ENCODE results near the gene SLC22A4. TPM values are rescaled to one million over a fixed set of nuclear protein-coding genes. Genes with fewer than 3 reads are reported as not detected.

SLC22A4 gene
- total and polyA plus RNA-seq, 9 donors, result 2.7 to 4.5 (median 2.9) TPM

DNA sequence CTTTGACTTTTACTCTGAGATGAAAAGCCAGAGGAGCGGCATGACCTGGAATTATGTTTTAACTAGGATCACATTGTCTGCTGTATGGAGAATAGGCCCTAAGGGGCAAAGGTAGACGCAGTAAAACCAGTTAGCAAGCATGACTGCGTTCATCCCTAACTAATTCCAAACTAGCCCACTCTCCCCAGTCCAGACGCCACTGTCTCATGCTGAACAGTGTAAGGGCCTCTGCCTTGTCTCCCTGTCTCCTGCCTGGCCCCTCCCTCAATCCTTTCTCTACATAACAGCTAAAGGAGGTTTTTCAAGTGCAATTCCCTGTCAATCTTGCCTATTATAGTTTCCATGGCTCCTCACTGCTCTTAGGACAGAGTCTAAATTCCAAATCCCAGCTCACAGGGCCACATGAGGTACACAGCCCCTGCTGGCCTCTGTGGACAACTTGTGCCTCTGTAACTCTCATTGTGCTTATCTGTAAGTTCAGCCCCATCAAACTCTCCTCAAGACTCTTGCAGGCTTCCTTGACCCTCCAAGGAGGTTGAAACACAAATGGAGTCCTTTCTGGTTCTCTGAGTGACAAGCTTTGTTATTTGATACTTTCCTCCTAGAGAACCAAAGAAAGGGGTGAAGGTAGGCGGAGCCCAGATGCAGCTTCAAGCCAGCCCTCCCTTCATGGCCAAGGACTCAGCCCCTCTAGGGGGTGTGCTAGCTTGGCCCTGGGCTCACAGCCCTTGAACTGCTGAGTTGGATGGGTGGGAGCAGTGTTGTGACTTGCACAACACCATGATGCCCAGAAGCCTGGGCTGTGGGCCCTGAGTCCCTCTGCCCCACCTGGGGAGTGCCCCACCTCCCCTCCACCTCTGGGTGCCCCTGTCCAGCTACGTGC is 16.0 kb upstream of the SLC22A4 start:
- Histone ChIP-seq H3K9me3 (replicated peaks; ENCODE audit: control insufficient read depth, low read depth, low read length) (no peaks in the 10 kb centered on the region), H3K27me3 (ENCODE audit: control insufficient read depth, insufficient read depth, low read length) (peaks cover 3% of the 10 kb centered on the region), H3K4me3 (ENCODE audit: low read length) (no peak overlapping the region), H3K27ac (ENCODE audit: low read length) (no peak overlapping the region), H3K4me1 (ENCODE audit: control insufficient read depth, insufficient read depth, low read length) (peaks cover 20% of the 10 kb centered on the region), H3K36me3 (ENCODE audit: control insufficient read depth, insufficient read depth, low read length) (peaks cover 7% of the 10 kb centered on the region)
- DNase-seq, result no peak
- WGBS (ENCODE audit: insufficient coverage), result 74% methylated on average over 3 of the region's 6 CpGs

DNA sequence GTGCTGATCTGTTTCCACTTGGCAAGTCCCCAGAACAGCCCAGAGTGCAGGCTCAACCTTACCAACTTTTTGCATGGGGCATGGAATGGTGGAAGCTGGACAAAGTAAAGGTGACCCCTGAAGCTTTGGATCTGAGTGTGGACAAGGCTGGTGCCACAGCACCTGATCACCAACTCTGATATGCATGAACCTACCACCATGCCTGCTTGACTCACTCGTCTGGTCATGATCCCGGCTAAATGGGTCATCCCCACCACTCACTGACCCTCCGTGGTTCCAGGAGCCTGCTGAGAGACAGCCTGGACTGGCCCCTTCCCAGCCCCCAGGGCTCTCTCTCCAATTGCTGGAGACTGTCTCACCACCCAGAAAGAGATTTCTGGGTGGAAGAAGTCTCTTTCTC is 14.4 kb upstream of the SLC22A4 start:
- peaks cover 3% of the 10 kb centered on the region for H3K27me3 ChIP-seq (ENCODE audit: control insufficient read depth, insufficient read depth, low read length)
- peaks cover 22% of the 10 kb centered on the region for H3K4me1 ChIP-seq (ENCODE audit: control insufficient read depth, insufficient read depth, low read length)
- WGBS (ENCODE audit: insufficient coverage), result no CpG with 5 or more reads among the region's 3 CpGs
- no peak overlapping the region for H3K27ac ChIP-seq (ENCODE audit: low read length)
- H3K4me3 ChIP-seq (ENCODE audit: low read length), result no peak overlapping the region
- H3K9me3 ChIP-seq (replicated peaks; ENCODE audit: control insufficient read depth, low read depth, low read length), result no peaks in the 10 kb centered on the region
- no peak for DNase-seq
- H3K36me3 ChIP-seq (ENCODE audit: control insufficient read depth, insufficient read depth, low read length), result peaks cover 2% of the 10 kb centered on the region

- 79% methylated on average over 1 of the region's 5 CpGs for WGBS (ENCODE audit: insufficient coverage)
- Histone ChIP-seq H3K4me3 (ENCODE audit: low read length) (no peak overlapping the region), H3K27me3 (ENCODE audit: control insufficient read depth, insufficient read depth, low read length) (peaks cover 3% of the 10 kb centered on the region), H3K27ac (ENCODE audit: low read length) (no peak overlapping the region), H3K9me3 (replicated peaks; ENCODE audit: control insufficient read depth, low read depth, low read length) (no peaks in the 10 kb centered on the region), H3K4me1 (ENCODE audit: control insufficient read depth, insufficient read depth, low read length) (peaks cover 22% of the 10 kb centered on the region), H3K36me3 (ENCODE audit: control insufficient read depth, insufficient read depth, low read length) (no peaks in the 10 kb centered on the region)
- no peak for DNase-seq
Observed at GRCh38 chr5:132280371-132281240, 13.6 kb upstream of the SLC22A4 start.

DNA sequence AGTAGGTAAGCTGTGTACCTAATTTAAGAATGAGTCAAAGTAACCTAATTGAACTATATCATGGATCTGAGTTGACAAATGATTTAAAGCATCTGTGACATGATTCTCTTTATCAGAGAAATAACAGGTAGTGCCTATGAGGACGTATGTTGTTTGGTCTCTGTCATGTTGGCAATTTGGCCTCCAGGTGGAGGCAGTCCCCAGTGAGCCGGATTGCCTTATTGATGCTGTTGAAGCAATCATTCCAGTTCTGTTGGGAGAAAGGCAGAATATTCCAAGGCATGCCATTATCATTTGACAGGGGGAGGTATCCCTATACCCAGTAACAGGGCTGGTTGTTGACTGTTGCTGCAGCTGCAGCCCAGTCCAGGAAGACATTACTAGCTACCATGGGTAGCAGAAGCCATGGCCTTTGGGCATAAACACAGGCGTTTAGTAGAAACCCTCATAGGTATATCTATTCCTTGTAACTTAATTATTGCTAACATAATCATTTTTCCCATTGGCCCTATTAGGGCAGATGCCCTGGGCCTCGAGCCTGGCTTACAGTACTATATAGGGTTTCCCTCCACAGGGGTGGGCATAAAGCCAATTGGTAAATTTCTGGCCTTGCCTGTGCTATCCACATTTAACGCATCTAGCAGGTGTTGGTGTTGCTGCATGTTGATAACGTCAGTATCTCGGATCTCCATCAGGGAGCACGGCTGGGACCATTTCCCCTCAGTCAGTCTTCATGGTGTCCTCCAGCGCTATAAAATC is 12.2 kb upstream of the SLC22A4 start:
- no peaks in the 10 kb centered on the region for H3K9me3 ChIP-seq (replicated peaks; ENCODE audit: control insufficient read depth, low read depth, low read length)
- no peak overlapping the region for H3K27ac ChIP-seq (ENCODE audit: low read length)

DNA sequence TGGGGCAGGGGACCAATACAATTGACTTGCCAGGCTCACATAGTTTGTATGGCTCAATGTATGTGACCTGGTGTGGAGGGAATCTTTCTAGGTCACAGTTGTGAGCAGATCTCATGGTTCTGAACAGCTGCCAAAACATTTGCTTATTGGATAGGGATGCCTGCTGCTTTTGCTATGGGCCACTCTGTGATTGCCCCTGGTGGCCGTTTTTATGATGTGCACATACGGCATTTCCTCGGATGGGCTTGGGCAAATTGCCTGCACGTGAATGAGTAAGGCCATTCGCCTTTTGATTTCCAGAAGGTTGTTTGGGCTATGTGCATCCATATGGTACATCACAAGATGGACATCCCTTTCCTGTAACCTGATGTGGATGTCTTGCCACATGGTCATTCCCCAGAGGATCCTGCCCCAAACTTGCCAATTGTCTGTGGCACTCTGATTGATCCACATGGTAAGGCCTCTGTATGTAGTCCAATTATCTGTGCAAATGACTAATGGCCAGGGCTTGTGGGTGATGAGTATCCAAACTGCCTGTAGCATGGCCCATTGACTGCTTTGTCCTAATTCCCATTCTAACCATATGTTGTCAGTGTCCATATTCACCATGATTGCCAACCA is 10.7 kb upstream of the SLC22A4 start:
- H3K4me1 ChIP-seq (ENCODE audit: control insufficient read depth, insufficient read depth, low read length), result peaks cover 11% of the 10 kb centered on the region
- no peaks in the 10 kb centered on the region for H3K9me3 ChIP-seq (replicated peaks; ENCODE audit: control insufficient read depth, low read depth, low read length)
- no peaks in the 10 kb centered on the region for H3K36me3 ChIP-seq (ENCODE audit: control insufficient read depth, insufficient read depth, low read length)
- no peak overlapping the region for H3K27ac ChIP-seq (ENCODE audit: low read length)
- WGBS (ENCODE audit: insufficient coverage), result 42% methylated on average over 5 of the region's 5 CpGs
- peak; percentile 81 for DNase-seq
- H3K27me3 ChIP-seq (ENCODE audit: control insufficient read depth, insufficient read depth, low read length), result peaks cover 3% of the 10 kb centered on the region
- H3K4me3 ChIP-seq (ENCODE audit: low read length), result no peak overlapping the region

More for the DNA sequence above, 12.2 kb upstream of the SLC22A4 start:
- Histone ChIP-seq H3K27me3 (ENCODE audit: control insufficient read depth, insufficient read depth, low read length) (peaks cover 3% of the 10 kb centered on the region), H3K36me3 (ENCODE audit: control insufficient read depth, insufficient read depth, low read length) (no peaks in the 10 kb centered on the region), H3K4me1 (ENCODE audit: control insufficient read depth, insufficient read depth, low read length) (peaks cover 22% of the 10 kb centered on the region), H3K4me3 (ENCODE audit: low read length) (no peak overlapping the region)
- DNase-seq, result no peak
- WGBS (ENCODE audit: insufficient coverage), result 83% methylated on average over 7 of the region's 9 CpGs

DNA sequence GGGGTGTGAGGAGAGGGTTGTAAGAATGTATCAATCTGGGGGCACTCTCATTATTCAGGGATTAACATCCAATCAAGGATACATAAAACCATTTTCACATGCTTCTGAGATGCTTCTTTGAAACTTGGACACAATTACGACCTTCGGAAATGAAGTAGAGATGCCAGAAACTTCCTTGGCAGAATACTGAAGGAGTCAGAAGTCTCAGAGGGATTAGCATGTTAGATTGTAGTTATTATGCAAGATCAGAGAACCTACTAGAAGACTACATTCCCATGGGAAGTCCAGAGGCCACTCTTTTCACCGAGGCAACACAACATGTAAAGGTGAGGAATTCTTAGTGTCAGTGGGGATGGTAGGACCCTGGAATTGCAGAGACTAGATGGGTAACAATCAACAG is 5.1 kb upstream of the SLC22A4 start:
- peaks cover 9% of the 10 kb centered on the region for H3K4me1 ChIP-seq (ENCODE audit: control insufficient read depth, insufficient read depth, low read length)
- no peaks in the 10 kb centered on the region for H3K27me3 ChIP-seq (ENCODE audit: control insufficient read depth, insufficient read depth, low read length)
- H3K4me3 ChIP-seq (ENCODE audit: low read length), result no peak overlapping the region
- no CpG with 5 or more reads among the region's 3 CpGs for WGBS (ENCODE audit: insufficient coverage)
- no peaks in the 10 kb centered on the region for H3K36me3 ChIP-seq (ENCODE audit: control insufficient read depth, insufficient read depth, low read length)
- H3K27ac ChIP-seq (ENCODE audit: low read length), result no peak overlapping the region
- no peaks in the 10 kb centered on the region for H3K9me3 ChIP-seq (replicated peaks; ENCODE audit: control insufficient read depth, low read depth, low read length)
- no peak for DNase-seq

DNA sequence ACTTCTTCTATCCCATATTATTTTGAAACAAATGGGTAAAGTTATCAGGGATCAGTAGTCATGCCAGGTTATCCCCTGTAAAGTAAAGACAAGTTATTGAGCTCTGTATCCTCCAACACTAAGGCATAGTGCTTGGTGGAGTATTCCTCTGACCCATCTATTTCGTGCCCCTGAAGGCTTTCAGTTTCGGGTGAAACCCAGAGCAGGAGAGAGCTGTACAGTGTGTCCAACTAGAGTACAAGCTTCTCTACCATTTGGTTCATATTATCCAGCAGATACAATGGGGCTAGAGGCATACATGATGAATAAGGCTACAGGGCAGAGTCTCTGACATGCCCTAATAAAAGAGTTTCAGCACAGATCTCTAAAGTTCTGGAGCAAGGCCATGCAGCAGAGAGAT is 3.2 kb upstream of the SLC22A4 start:
- peaks cover 8% of the 10 kb centered on the region for H3K27me3 ChIP-seq (ENCODE audit: control insufficient read depth, insufficient read depth, low read length)
- no peaks in the 10 kb centered on the region for H3K9me3 ChIP-seq (replicated peaks; ENCODE audit: control insufficient read depth, low read depth, low read length)
- H3K27ac ChIP-seq (ENCODE audit: low read length), result no peak overlapping the region
- no CpG with 5 or more reads among the region's 2 CpGs for WGBS (ENCODE audit: insufficient coverage)
- no peak for DNase-seq
- no peaks in the 10 kb centered on the region for H3K36me3 ChIP-seq (ENCODE audit: control insufficient read depth, insufficient read depth, low read length)
- H3K4me1 ChIP-seq (ENCODE audit: control insufficient read depth, insufficient read depth, low read length), result peaks cover 26% of the 10 kb centered on the region
- H3K4me3 ChIP-seq (ENCODE audit: low read length), result no peak overlapping the region

- Histone ChIP-seq H3K4me1 (ENCODE audit: control insufficient read depth, insufficient read depth, low read length) (peaks cover 31% of the 10 kb centered on the region), H3K4me3 (ENCODE audit: low read length) (peak overlapping the region; percentile 85), H3K9me3 (replicated peaks; ENCODE audit: control insufficient read depth, low read depth, low read length) (no peaks in the 10 kb centered on the region), H3K36me3 (ENCODE audit: control insufficient read depth, insufficient read depth, low read length) (no peaks in the 10 kb centered on the region), H3K27me3 (ENCODE audit: control insufficient read depth, insufficient read depth, low read length) (peaks cover 8% of the 10 kb centered on the region), H3K27ac (ENCODE audit: low read length) (peak overlapping the region; percentile 99)
- DNase-seq, result peak; percentile 96
- under 1% methylated on average over 36 of the region's 50 CpGs for WGBS (ENCODE audit: insufficient coverage)
Observed at GRCh38 chr5:132293066-132293991, 865 bp upstream of the SLC22A4 start.

All from muscle of leg (tissue), 11 donors.